Ascending aorta (tissue), 2 donors: Measurements from ENCODE around the gene ADTRP. TPM values are rescaled to one million over a fixed set of nuclear protein-coding genes. Genes with fewer than 3 reads are reported as not detected.

Source experiments
- DNase-seq, 2 donors: peaks; one replicate each; pipeline ENCODE4 v3.0.0-alpha.2; 2019; ENCODE audit warnings: low spot score in 2 of 2
- H3K27ac ChIP-seq, 2 donors: fragments of 200-600 bp; sonication (generic); one replicate each; pipeline ENCODE4 v1.5.1; 2016 to 2017; ENCODE audit warnings: mild to moderate bottlenecking in 1 of 2
- H3K27me3 ChIP-seq: fragments of 200-600 bp; sonication (generic); one replicate; pipeline ENCODE4 v1.5.1; 2017
- H3K36me3 ChIP-seq, 2 donors: fragments of 200-600 bp; sonication (generic); one replicate each; pipeline ENCODE4 v1.5.1; 2016
- H3K4me1 ChIP-seq, 2 donors: fragments of 200-600 bp; sonication (generic); one replicate each; pipeline ENCODE4 v1.5.1; 2016 to 2017; ENCODE audit warnings: mild to moderate bottlenecking in 1 of 2
- H3K4me3 ChIP-seq, 2 donors: fragments of 200-600 bp; sonication (generic); one replicate each; pipeline ENCODE4 v1.5.1; 2016 to 2017; ENCODE audit warnings: mild to moderate bottlenecking in 1 of 2
- H3K9me3 ChIP-seq, 2 donors: fragments of 200-600 bp; sonication (generic); one replicate each; pipeline ENCODE4 v1.5.1; 2016
- intact Hi-C: fragments of 100-400 bp; cut with DNase I; formaldehyde crosslinking; loops from one replicate; pipeline ENCODE4 v1.15.1; 2023
- total RNA-seq: library from RNA; depleted of rRNA; stranded (reverse); fragments of >200 nt; gene quantifications from one replicate; pipeline ENCODE4 v1.1.0, GENCODE V29; 2016
- TF ChIP-seq, protein P1 (sequence below), 3 experiments: fragments of 200-600 bp in 2 of 3; fragments of 450-650 bp in 1 of 3; sonication (generic) in 2 of 3; IDR thresholded peaks; one replicate each; pipeline ENCODE4 v1.5.1; 2016 to 2019; ENCODE audit warnings: antibody characterized with exemption in 3 of 3, mild to moderate bottlenecking in 1 of 3, moderate library complexity in 1 of 3

The ADTRP gene
- total RNA-seq, 1 donor from 2014 or later, result not detected

- intact Hi-C loops, result no loop called here
- TF ChIP-seq, protein P1, sequence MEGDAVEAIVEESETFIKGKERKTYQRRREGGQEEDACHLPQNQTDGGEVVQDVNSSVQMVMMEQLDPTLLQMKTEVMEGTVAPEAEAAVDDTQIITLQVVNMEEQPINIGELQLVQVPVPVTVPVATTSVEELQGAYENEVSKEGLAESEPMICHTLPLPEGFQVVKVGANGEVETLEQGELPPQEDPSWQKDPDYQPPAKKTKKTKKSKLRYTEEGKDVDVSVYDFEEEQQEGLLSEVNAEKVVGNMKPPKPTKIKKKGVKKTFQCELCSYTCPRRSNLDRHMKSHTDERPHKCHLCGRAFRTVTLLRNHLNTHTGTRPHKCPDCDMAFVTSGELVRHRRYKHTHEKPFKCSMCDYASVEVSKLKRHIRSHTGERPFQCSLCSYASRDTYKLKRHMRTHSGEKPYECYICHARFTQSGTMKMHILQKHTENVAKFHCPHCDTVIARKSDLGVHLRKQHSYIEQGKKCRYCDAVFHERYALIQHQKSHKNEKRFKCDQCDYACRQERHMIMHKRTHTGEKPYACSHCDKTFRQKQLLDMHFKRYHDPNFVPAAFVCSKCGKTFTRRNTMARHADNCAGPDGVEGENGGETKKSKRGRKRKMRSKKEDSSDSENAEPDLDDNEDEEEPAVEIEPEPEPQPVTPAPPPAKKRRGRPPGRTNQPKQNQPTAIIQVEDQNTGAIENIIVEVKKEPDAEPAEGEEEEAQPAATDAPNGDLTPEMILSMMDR (IDR thresholded peaks at IDR 0.05), result no peak
- Histone ChIP-seq H3K36me3 (no peaks in the 10 kb centered on the region), H3K4me3 (no peak overlapping the region), H3K4me1 (no peaks in the 10 kb centered on the region), H3K27me3 (no peaks in the 10 kb centered on the region), H3K9me3 (no peaks in the 10 kb centered on the region), H3K27ac (no peak overlapping the region)
- peak in 1 of 2 donors; percentile 22 for DNase-seq
These were observed 910 bp upstream of the ADTRP start for GRCh38 chr6:11779329-11780096.

DNA sequence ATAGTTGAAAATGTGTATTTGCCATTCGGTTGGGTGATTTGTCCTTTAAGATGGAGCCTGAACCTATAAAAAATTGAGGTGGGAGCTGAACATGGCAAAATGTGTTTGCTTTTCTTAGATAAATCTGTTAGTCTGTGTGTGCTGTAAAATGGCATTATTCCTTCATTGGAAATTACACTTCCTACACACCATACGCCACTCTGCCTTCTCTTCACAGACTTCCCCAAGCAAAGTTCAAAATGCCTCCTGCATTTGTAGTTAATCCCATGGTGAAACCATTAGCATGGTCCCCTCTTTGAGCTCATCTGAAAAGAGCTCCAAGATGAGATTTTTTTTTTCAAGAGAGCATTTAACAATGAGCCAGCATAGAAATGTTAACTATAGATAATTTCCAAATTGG is 567 bp downstream of the ADTRP start:
- Histone ChIP-seq H3K9me3 (no peaks in the 10 kb centered on the region), H3K4me1 (no peaks in the 10 kb centered on the region), H3K27me3 (no peaks in the 10 kb centered on the region), H3K27ac (no peak overlapping the region), H3K4me3 (no peak overlapping the region), H3K36me3 (no peaks in the 10 kb centered on the region)
- TF ChIP-seq, protein P1 (IDR thresholded peaks at IDR 0.05), result no peak
- no peak for DNase-seq
- intact Hi-C loops, result no loop called here

- TF ChIP-seq, protein P1 (IDR thresholded peaks at IDR 0.05), result no peak
- H3K27ac ChIP-seq, result no peak overlapping the region
- H3K36me3 ChIP-seq, result no peaks in the 10 kb centered on the region
- intact Hi-C loops, result no loop called here
- H3K4me3 ChIP-seq, result no peak overlapping the region
- H3K27me3 ChIP-seq, result no peaks in the 10 kb centered on the region
- peaks cover 0 to 4% of the 10 kb centered on the region in 2 donors for H3K4me1 ChIP-seq
- H3K9me3 ChIP-seq, result no peaks in the 10 kb centered on the region
- DNase-seq, result no peak
These were observed 2.7 kb downstream of the ADTRP start for GRCh38 chr6:11775791-11776409.

DNA sequence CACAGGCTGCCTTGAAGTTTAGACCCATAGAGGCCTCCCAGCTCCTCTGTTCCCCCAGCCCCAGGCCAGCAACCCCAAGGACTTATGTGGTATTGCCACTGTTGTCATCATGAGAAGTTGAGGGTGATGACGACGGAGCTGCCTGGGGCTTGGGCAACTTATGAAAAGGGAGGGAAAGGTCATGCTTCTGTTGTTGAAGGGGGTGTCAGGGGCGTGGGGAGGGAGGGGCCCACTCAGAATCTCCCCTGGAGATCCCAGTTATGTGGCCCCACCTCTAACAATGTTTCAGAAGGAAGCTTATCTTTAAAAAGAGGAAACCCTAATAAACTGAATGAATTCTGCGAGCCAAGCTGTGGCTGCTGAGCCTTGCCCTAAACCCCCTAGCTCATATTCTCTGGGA is 4.2 kb downstream of the ADTRP start:
- intact Hi-C loops, result no loop called here
- Histone ChIP-seq H3K27me3 (no peaks in the 10 kb centered on the region), H3K36me3 (no peaks in the 10 kb centered on the region), H3K9me3 (no peaks in the 10 kb centered on the region), H3K27ac (no peak overlapping the region), H3K4me3 (no peak overlapping the region), H3K4me1 (peaks cover 7 to 16% of the 10 kb centered on the region in 2 donors)
- no peak for DNase-seq
- TF ChIP-seq, protein P1 (IDR thresholded peaks at IDR 0.05), result no peak

- Histone ChIP-seq H3K4me3 (no peak overlapping the region), H3K36me3 (no peaks in the 10 kb centered on the region), H3K9me3 (no peaks in the 10 kb centered on the region), H3K27me3 (no peaks in the 10 kb centered on the region), H3K27ac (no peak overlapping the region), H3K4me1 (peaks cover 7 to 25% of the 10 kb centered on the region in 2 donors)
- DNase-seq, result no peak
- intact Hi-C loops, result no loop called here
- TF ChIP-seq, protein P1 (IDR thresholded peaks at IDR 0.05), result no peak
These were observed 5.0 kb downstream of the ADTRP start for GRCh38 chr6:11773581-11773980.
